GM18909 (cell line): ENCODE measurements around the gene TLR5.

ENCODE experiments used
- ATAC-seq: cut with Tn5 transposase; IDR thresholded peaks from one replicate; pipeline ENCODE4 v1.9.1; 2021; ENCODE audit warnings: mild to moderate bottlenecking; ENCODE audit not compliant: unreplicated experiment, poor library complexity

The TLR5 gene

GRCh38 chr1:223075834-223076233 lies 67.2 kb downstream of the TLR5 start:
- ATAC-seq: no peak

DNA sequence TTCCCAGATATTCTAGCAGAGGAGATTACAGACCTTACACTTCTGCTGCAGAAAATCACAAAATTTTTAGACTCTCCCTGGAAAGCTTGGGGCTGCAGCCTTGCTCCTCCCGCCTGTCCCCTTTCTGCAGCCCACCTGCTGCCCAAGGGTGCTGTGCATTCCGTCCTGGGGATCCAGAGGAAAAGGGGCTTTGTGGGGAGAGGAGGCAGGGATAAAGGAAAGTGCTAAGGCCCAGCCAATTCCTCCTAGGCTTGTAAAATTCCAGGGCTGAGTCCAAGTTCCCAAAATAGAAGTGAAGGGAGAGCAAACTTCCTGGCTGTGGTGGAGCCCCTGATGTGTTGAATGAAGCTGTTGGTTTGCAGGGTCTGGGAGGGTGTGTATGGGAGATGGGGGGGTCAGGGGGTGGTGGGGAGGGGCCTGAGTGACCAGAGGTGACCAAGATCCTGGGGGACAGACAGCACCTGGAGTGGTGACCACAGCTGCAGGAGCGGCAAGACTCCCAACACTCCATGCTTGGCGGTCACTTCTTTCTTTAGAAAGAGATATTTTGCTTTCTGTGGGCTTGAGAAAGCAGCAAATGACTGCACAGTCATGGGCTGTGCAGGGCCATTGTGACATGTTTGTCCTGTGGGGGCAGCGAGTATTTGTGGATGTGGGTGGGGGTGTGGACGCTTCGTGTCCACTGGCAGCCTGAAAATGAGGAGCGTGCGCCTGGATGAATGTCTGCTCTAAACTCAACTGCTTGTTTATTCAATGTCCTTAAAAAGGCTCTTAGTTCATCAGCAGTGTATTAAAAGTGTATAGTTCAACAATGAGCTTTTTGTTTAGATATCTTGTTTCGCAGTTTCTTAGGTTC lies 68.4 kb downstream of the TLR5 start:
- no peak for ATAC-seq

DNA sequence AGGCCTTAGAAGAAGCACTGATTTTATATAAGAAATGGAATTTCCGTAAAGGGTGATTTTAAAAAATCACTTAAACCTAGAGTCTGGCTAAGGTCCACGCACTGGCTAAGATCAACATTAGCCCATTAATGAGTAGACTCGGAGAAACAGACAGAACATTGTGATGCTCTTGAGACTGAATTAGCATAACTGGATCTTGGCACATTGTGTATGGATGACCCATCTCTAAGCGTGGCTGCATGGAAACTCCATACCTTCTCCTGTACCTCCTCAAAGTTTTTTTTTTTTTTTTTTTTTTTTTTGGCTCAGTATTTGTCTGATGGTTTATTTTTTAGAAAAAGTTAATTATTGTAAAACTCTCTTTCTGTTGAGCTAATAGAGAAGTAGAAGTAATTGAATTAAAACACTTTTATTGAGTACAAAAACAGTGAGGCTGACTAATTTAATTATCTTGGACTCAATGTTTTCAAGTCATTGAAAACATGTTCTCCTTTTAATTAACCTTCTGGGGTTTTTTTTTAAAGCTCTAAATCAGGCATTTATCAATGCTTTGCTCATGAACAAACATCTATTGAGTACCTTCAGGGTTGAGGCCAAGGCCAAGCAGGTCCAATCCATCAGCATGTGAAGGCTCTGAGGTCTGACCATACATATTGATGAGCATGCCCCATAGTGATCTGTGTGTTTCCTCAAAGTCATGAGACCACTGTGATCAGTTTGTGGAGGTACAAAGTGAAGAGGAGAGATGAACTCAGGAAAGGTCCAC lies 74.0 kb downstream of the TLR5 start:
- no peak for ATAC-seq

GRCh38 chr1:223067914-223068313 lies 75.1 kb downstream of the TLR5 start:
- no peak for ATAC-seq

DNA sequence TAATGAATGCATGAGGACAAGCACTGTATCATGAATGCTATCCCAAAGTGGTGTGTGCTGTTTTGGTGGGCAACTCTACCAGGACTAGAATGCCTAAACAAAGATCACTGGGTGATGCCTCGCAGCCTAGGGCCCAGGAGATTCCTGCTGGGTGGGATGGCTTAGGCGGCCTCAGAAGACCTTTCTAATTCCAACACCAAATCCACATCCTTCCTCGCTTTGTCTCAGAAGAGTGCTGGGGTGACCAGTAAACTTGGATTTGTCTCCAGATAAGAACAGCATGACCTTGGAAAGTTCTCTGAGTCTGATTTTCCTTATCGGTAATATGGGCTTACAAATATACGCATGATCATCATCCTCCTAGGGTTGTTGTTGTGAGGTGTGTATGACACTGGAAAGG lies 76.6 kb downstream of the TLR5 start:
- no peak for ATAC-seq

- no peak for ATAC-seq
These were observed 80.9 kb downstream of the TLR5 start for GRCh38 chr1:223062177-223062576.

DNA sequence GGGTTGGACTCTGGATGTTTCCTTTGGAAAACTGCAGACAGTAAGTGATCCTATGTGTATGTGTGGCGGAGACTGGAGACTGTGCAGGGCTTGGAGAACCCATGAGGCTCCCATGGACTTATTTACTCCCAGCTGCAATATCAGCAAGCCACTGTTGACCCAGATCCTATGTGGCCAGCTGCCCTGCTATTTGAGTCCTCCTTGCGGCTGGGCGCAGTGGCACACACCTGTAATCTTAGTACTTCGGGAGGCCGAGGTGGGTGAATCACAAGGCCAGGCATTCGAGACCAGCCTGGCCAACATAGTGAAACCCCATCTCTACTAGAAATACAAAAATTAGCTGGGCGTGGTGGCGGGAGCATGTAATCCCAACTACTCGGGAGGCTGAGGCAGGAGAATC lies 83.5 kb downstream of the TLR5 start:
- ATAC-seq: no peak
